WTC11 (cell line): Measurements from ENCODE around the gene OTUB2. TPM values are rescaled to one million over a fixed set of nuclear protein-coding genes. Genes with fewer than 3 reads are reported as not detected.

ENCODE experiments used
- ATAC-seq: fragments of 200-7000 bp; cut with Tn5 transposase; 2 replicates; pipeline ENCODE4 v1.10.0; 2021; ENCODE audit warnings: mild to moderate bottlenecking, moderate library complexity
- CTCF ChIA-PET: fragments of 300-600 bp; sonication (Branson Sonifier 250); formaldehyde crosslinking; loops from one replicate; lab custom pipeline; 2021; ENCODE audit warnings: antibody characterized with exemption; lab: Charles Lee
- POLR2A ChIA-PET: fragments of 350-600 bp; sonication (Branson Sonifier 250); formaldehyde crosslinking; loops from one replicate; lab custom pipeline; 2021; ENCODE audit warnings: antibody characterized with exemption; lab: Charles Lee
- DNase-seq: peaks from one replicate; pipeline ENCODE4 v3.0.0; 2021; ENCODE audit warnings: low spot score
- H3K27ac Mint-ChIP-seq: 2 replicates; pipeline ENCODE4 v1.8.0; 2021; ENCODE audit warnings: mixed read lengths
- H3K27me3 Mint-ChIP-seq: 2 replicates; pipeline ENCODE4 v1.8.0; 2021; ENCODE audit warnings: low read depth, mild to moderate bottlenecking, moderate library complexity, mixed read lengths
- H3K36me3 Mint-ChIP-seq: 2 replicates; pipeline ENCODE4 v1.8.0; 2021; ENCODE audit warnings: mixed read lengths
- H3K4me1 Mint-ChIP-seq: 2 replicates; pipeline ENCODE4 v1.8.0; 2022; ENCODE audit warnings: mixed read lengths
- H3K4me3 Mint-ChIP-seq: 2 replicates; pipeline ENCODE4 v1.8.0; 2021; ENCODE audit warnings: mild to moderate bottlenecking, moderate library complexity, mixed read lengths
- H3K9me3 Mint-ChIP-seq: 2 replicates; pipeline ENCODE4 v1.8.0; 2021; ENCODE audit warnings: mixed read lengths
- AFF4 ChIP-seq: sonication (generic); formaldehyde crosslinking; IDR thresholded peaks from 2 replicates; pipeline ENCODE4 v1.8.1; 2023; ENCODE audit warnings: mild to moderate bottlenecking, missing genetic modification reagents, borderline replicate concordance
- ARID4B ChIP-seq: sonication (generic); formaldehyde crosslinking; IDR thresholded peaks from 2 replicates; pipeline ENCODE4 v1.8.0; 2023; ENCODE audit warnings: missing genetic modification reagents, mild to moderate bottlenecking, borderline replicate concordance
- CDX4 ChIP-seq: fragments of 250-450 bp; sonication (Bioruptor Pico); IDR thresholded peaks from 2 replicates; pipeline ENCODE4 v1.9.0; 2021; ENCODE audit warnings: moderate library complexity, mild to moderate bottlenecking, inconsistent platforms, borderline replicate concordance
- CREM ChIP-seq: sonication (generic); formaldehyde crosslinking; IDR thresholded peaks from 2 replicates; pipeline ENCODE4 v1.8.1; 2022; ENCODE audit warnings: mild to moderate bottlenecking, missing genetic modification reagents, moderate library complexity
- EMX1 ChIP-seq: fragments of 250-450 bp; sonication (Bioruptor Pico); IDR thresholded peaks from 2 replicates; pipeline ENCODE4 v1.8.0; 2021; ENCODE audit warnings: mild to moderate bottlenecking
- ESRRA ChIP-seq: sonication (generic); formaldehyde crosslinking; IDR thresholded peaks from 2 replicates; pipeline ENCODE4 v1.8.1; 2022; ENCODE audit warnings: mild to moderate bottlenecking, missing genetic modification reagents, borderline replicate concordance
- ETV6 ChIP-seq: sonication (generic); formaldehyde crosslinking; IDR thresholded peaks from 2 replicates; pipeline ENCODE4 v1.8.1; 2022; ENCODE audit warnings: mild to moderate bottlenecking, missing genetic modification reagents
- FOXJ3 ChIP-seq: sonication (generic); formaldehyde crosslinking; IDR thresholded peaks from 2 replicates; pipeline ENCODE4 v1.9.0; 2021; ENCODE audit warnings: missing genetic modification reagents, mild to moderate bottlenecking, borderline replicate concordance
- FOXK1 ChIP-seq: sonication (generic); formaldehyde crosslinking; IDR thresholded peaks from 2 replicates; pipeline ENCODE4 v1.8.0; 2022; ENCODE audit warnings: mild to moderate bottlenecking, moderate library complexity, missing genetic modification reagents
- GRHL2 ChIP-seq: fragments of 250-450 bp; sonication (Bioruptor Pico); IDR thresholded peaks from 2 replicates; pipeline ENCODE4 v1.8.0; 2022; ENCODE audit warnings: mild to moderate bottlenecking, moderate library complexity; ENCODE audit not compliant: insufficient replicate concordance, severe bottlenecking
- IRF1 ChIP-seq: sonication (generic); formaldehyde crosslinking; IDR thresholded peaks from 2 replicates; pipeline ENCODE4 v1.8.0; 2023; ENCODE audit warnings: missing genetic modification reagents
- JUN ChIP-seq: sonication (generic); formaldehyde crosslinking; IDR thresholded peaks from 2 replicates; pipeline ENCODE4 v1.8.0; 2023; ENCODE audit warnings: mild to moderate bottlenecking, missing genetic modification reagents
- MLX ChIP-seq: sonication (generic); formaldehyde crosslinking; IDR thresholded peaks from 2 replicates; pipeline ENCODE4 v1.8.1; 2023; ENCODE audit warnings: mild to moderate bottlenecking, missing genetic modification reagents, moderate library complexity
- NR1H2 ChIP-seq: sonication (generic); formaldehyde crosslinking; IDR thresholded peaks from 2 replicates; pipeline ENCODE4 v1.9.0; 2021; ENCODE audit warnings: mild to moderate bottlenecking, moderate library complexity, missing genetic modification reagents
- PRRX2 ChIP-seq: fragments of 250-450 bp; sonication (Bioruptor Pico); IDR thresholded peaks from 2 replicates; pipeline ENCODE4 v1.8.0; 2021; ENCODE audit warnings: mild to moderate bottlenecking
- ZNF263 ChIP-seq: sonication (generic); formaldehyde crosslinking; IDR thresholded peaks from 2 replicates; pipeline ENCODE4 v1.8.1; 2022; ENCODE audit warnings: low read depth, mild to moderate bottlenecking, moderate library complexity, missing genetic modification reagents
- ZNF317 ChIP-seq: sonication (generic); formaldehyde crosslinking; IDR thresholded peaks from 2 replicates; pipeline ENCODE4 v1.8.1; 2023; ENCODE audit warnings: low read depth, mild to moderate bottlenecking, moderate library complexity, missing genetic modification reagents, borderline replicate concordance
- total RNA-seq: library from RNA; stranded (reverse); gene quantifications from 3 replicates; pipeline ENCODE4 v1.2.3, GENCODE V29; 2021

OTUB2 gene
- total RNA-seq, 1 experiment from 2014 or later = 3.5 TPM

- ChIA-PET POLR2A (interaction anchor here (0.6 kb wide), 1 partner anchor 136 kb away, joined by 3 read pairs; no protein-coding TSS in a partner anchor), CTCF (interaction anchor here (1.3 to 2.0 kb wide), 2 partner anchors 8 to 92 kb away, joined by 5 to 13 read pairs; no protein-coding TSS in a partner anchor)
- H3K4me3 Mint-ChIP-seq = no peak overlapping the region
- no peak for TF ChIP-seq EMX1 (CRISPR knock-in tag)
- no peak for TF ChIP-seq CREM (CRISPR knock-in tag)
- TF ChIP-seq ZNF317 (CRISPR knock-in tag) = no peak
- TF ChIP-seq IRF1 (CRISPR knock-in tag) = no peak
- TF ChIP-seq ZNF263 (CRISPR knock-in tag) = no peak
- no peak for TF ChIP-seq MLX (CRISPR knock-in tag)
- no peak for TF ChIP-seq NR1H2 (CRISPR knock-in tag)
- TF ChIP-seq FOXK1 (CRISPR knock-in tag) = no peak
- H3K27ac Mint-ChIP-seq = no peak overlapping the region
- H3K4me1 Mint-ChIP-seq = no peaks in the 10 kb centered on the region
- no peak for ATAC-seq
- peaks cover 23% of the 10 kb centered on the region for H3K36me3 Mint-ChIP-seq
- H3K9me3 Mint-ChIP-seq = no peaks in the 10 kb centered on the region
- no peak for DNase-seq
- no peaks in the 10 kb centered on the region for H3K27me3 Mint-ChIP-seq
Observed at GRCh38 chr14:94044476-94045091, 18.4 kb downstream of the OTUB2 start.

- POLR2A ChIA-PET = no interaction called here
- CTCF ChIA-PET = interaction anchor here (1.3 to 2.0 kb wide), 3 partner anchors 8 to 92 kb away, joined by 5 to 13 read pairs (median 6); no protein-coding TSS in a partner anchor
- no peaks in the 10 kb centered on the region for H3K9me3 Mint-ChIP-seq
- DNase-seq (no peak), ATAC-seq (no peak)
- TF ChIP-seq AFF4 (CRISPR knock-in tag) = no peak
- no peak for TF ChIP-seq ARID4B (CRISPR knock-in tag)
- no peak for TF ChIP-seq ETV6
- no peak for TF ChIP-seq ESRRA (CRISPR knock-in tag)
- TF ChIP-seq PRRX2 (CRISPR knock-in tag) = no peak
- TF ChIP-seq CDX4 (CRISPR knock-in tag) = no peak
- TF ChIP-seq FOXJ3 (CRISPR knock-in tag) = no peak
- TF ChIP-seq GRHL2 (CRISPR knock-in tag) = no peak
- TF ChIP-seq ZNF317 (CRISPR knock-in tag) = no peak
- no peak for TF ChIP-seq JUN (CRISPR knock-in tag)
- H3K36me3 Mint-ChIP-seq = peaks cover 28% of the 10 kb centered on the region
- no peak overlapping the region for H3K27ac Mint-ChIP-seq
- H3K27me3 Mint-ChIP-seq = no peaks in the 10 kb centered on the region
- no peaks in the 10 kb centered on the region for H3K4me1 Mint-ChIP-seq
- H3K4me3 Mint-ChIP-seq = no peak overlapping the region
Observed at GRCh38 chr14:94045101-94045500, 19.0 kb downstream of the OTUB2 start.
